HepG2 (cell line): ENCODE data around the gene CRIM1. TPM values are rescaled to one million over a fixed set of nuclear protein-coding genes. Genes with fewer than 3 reads are reported as not detected.

ENCODE experiments used
- ARID5B ChIP-seq: IDR thresholded peaks from 2 replicates; pipeline ENCODE4 v1.4.0; 2020; ENCODE audit warnings: mild to moderate bottlenecking, missing genetic modification reagents
- ATF4 ChIP-seq, 2 experiments: fragments of 450-650 bp in 1 of 2; sonication (generic) in 1 of 2; formaldehyde crosslinking; IDR thresholded peaks; 2 replicates each; pipeline versions ENCODE4 v1.5.0 to v1.8.0; 2020 to 2022; ENCODE audit warnings: mild to moderate bottlenecking in 1 of 2, missing genetic modification reagents in 1 of 2
- CEBPB ChIP-seq: IDR thresholded peaks from 2 replicates; pipeline ENCODE4 v1.6.1; 2011; ENCODE audit warnings: low read depth, low read length, improper control_type of control experiment, borderline replicate concordance
- FOXP1 ChIP-seq, 2 experiments: fragments of 450-650 bp in 1 of 2; IDR thresholded peaks; 2 replicates each; pipeline ENCODE4 v1.6.1; 2017 to 2018; ENCODE audit warnings: antibody characterized with exemption in 1 of 2
- HCFC1 ChIP-seq: fragments of 150-350 bp; IDR thresholded peaks from 2 replicates; pipeline ENCODE4 v1.6.1; 2014; ENCODE audit warnings: low read depth, low read length
- KAT8 ChIP-seq: IDR thresholded peaks from 2 replicates; pipeline ENCODE4 v1.6.1; 2016; ENCODE audit warnings: missing genetic modification reagents, missing compliant biosample characterization
- NCOA2 ChIP-seq: sonication (generic); formaldehyde crosslinking; IDR thresholded peaks from 2 replicates; pipeline ENCODE4 v1.8.0; 2022; ENCODE audit warnings: inconsistent platforms
- NR1H2 ChIP-seq: sonication (generic); formaldehyde crosslinking; IDR thresholded peaks from 2 replicates; pipeline ENCODE4 v1.8.1; 2022; ENCODE audit warnings: low read depth, missing genetic modification reagents, borderline replicate concordance
- RNF2 ChIP-seq: fragments of 450-650 bp; conservative IDR thresholded peaks from 2 replicates; pipeline ENCODE4 v1.6.1; 2016; ENCODE audit warnings: low read depth
- RXRB ChIP-seq: IDR thresholded peaks from 2 replicates; pipeline ENCODE4 v1.6.1; 2016; ENCODE audit warnings: borderline replicate concordance, missing genetic modification reagents, missing compliant biosample characterization
- TAF1 ChIP-seq: sonication (generic); formaldehyde crosslinking; IDR thresholded peaks from 2 replicates; pipeline ENCODE4 v1.4.0; 2020; ENCODE audit warnings: missing genetic modification reagents
- TARDBP ChIP-seq: sonication (generic); formaldehyde crosslinking; IDR thresholded peaks from 2 replicates; pipeline ENCODE4 v1.8.0; 2022; ENCODE audit warnings: mild to moderate bottlenecking, missing genetic modification reagents
- ZBTB39 ChIP-seq: sonication (generic); formaldehyde crosslinking; IDR thresholded peaks from 2 replicates; pipeline ENCODE4 v1.5.0; 2020; ENCODE audit warnings: missing genetic modification reagents
- ZMYM4 ChIP-seq: sonication (generic); formaldehyde crosslinking; IDR thresholded peaks from 2 replicates; pipeline ENCODE4 v1.8.1; 2023; ENCODE audit warnings: mild to moderate bottlenecking, missing genetic modification reagents
- ZNF264 ChIP-seq: sonication (generic); formaldehyde crosslinking; IDR thresholded peaks from 2 replicates; pipeline ENCODE4 v1.4.0; 2020; ENCODE audit warnings: missing genetic modification reagents
- ZNF382 ChIP-seq: sonication (generic); formaldehyde crosslinking; IDR thresholded peaks from 2 replicates; pipeline ENCODE4 v1.5.0; 2020; ENCODE audit warnings: missing genetic modification reagents, mild to moderate bottlenecking, borderline replicate concordance
- ZNF564 ChIP-seq: sonication (generic); formaldehyde crosslinking; IDR thresholded peaks from 2 replicates; pipeline ENCODE4 v1.8.1; 2023; ENCODE audit warnings: mild to moderate bottlenecking, missing genetic modification reagents
- ZSCAN31 ChIP-seq: sonication (generic); formaldehyde crosslinking; IDR thresholded peaks from 2 replicates; pipeline ENCODE4 v1.5.0; 2020; ENCODE audit warnings: low read depth, mild to moderate bottlenecking, missing genetic modification reagents
- polyA plus RNA-seq, 8 experiments: library from polyadenylated mRNA; depleted of rRNA in 3 of 8; stranded (reverse) in 7 of 8; unstranded in 1 of 8; fragments of >200 nt; fragmentation: Illumina TruSeq in 4 of 8; extraction: Trizol in 4 of 8; gene quantifications; 2 replicates each; pipeline versions ENCODE4 v1.2.1 to v1.2.3, GENCODE V29; 2011 to 2016; ENCODE audit warnings: low read depth in 4 of 8, missing spikeins in 1 of 8, mixed read lengths in 1 of 8; ENCODE audit not compliant: insufficient read depth in 1 of 8
- total RNA-seq, 5 experiments: library from RNA; depleted of rRNA; stranded (reverse); fragments of >200 nt; fragmentation: Illumina TruSeq; extraction: Trizol; gene quantifications; 2 replicates each; pipeline ENCODE4 v1.2.3, GENCODE V29; 2016; ENCODE audit warnings: low read depth in 1 of 5
- TF ChIP-seq, protein P1 (sequence below): sonication (generic); formaldehyde crosslinking; IDR thresholded peaks from 2 replicates; pipeline ENCODE4 v1.5.0; 2020; ENCODE audit warnings: missing genetic modification reagents
- TF ChIP-seq, protein P2 (sequence below): sonication (generic); formaldehyde crosslinking; IDR thresholded peaks from 2 replicates; pipeline ENCODE4 v1.4.0; 2020; ENCODE audit warnings: mild to moderate bottlenecking, missing genetic modification reagents

The CRIM1 gene
- total and polyA plus RNA-seq, 2 of the 13 experiments (the other 11 are each of a cell fraction or from before 2014, with no cell fraction given): 39.1 to 69.9 TPM

GRCh38 chr2:36482576-36483214 is 127.1 kb downstream of the CRIM1 start (continued):
- TF ChIP-seq ARID5B (CRISPR knock-in tag): peak; percentile 86
- 0 out of 2 replicates have a peak, but pooled peaks have one; percentile 19 for TF ChIP-seq KAT8 (CRISPR knock-in tag)
- peak; percentile 58; the same call in 1 of the 2 replicates for TF ChIP-seq TARDBP
- TF ChIP-seq HCFC1: no peak
- TF ChIP-seq TAF1 (CRISPR knock-in tag): no peak
- TF ChIP-seq ZNF264 (CRISPR knock-in tag): peak; percentile 80
- TF ChIP-seq ATF4 (CRISPR knock-in tag; IDR thresholded peaks at IDR 0.05): peak in 1 of 2 experiments; percentile 42; a peak in 1 of 4 replicates
- 0 out of 2 replicates have a peak, but pooled peaks have one; percentile 55 for TF ChIP-seq NCOA2 (CRISPR knock-in tag)
- no peak for TF ChIP-seq FOXP1 (IDR thresholded peaks at IDR 0.05)
- peak; percentile 78 for TF ChIP-seq FOXP1 (CRISPR knock-in tag; IDR thresholded peaks at IDR 0.05)
- no peak for TF ChIP-seq RNF2
- TF ChIP-seq, protein P1, sequence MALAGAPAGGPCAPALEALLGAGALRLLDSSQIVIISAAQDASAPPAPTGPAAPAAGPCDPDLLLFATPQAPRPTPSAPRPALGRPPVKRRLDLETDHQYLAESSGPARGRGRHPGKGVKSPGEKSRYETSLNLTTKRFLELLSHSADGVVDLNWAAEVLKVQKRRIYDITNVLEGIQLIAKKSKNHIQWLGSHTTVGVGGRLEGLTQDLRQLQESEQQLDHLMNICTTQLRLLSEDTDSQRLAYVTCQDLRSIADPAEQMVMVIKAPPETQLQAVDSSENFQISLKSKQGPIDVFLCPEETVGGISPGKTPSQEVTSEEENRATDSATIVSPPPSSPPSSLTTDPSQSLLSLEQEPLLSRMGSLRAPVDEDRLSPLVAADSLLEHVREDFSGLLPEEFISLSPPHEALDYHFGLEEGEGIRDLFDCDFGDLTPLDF (CRISPR knock-in tag): no peak
- TF ChIP-seq ZSCAN31 (CRISPR knock-in tag): no peak
- no peak for TF ChIP-seq NR1H2 (CRISPR knock-in tag)
- TF ChIP-seq ZNF382 (CRISPR knock-in tag): no peak
- TF ChIP-seq RXRB (CRISPR knock-in tag): peak; percentile 53; the same call in 1 of the 2 replicates
- peak; percentile 98 for TF ChIP-seq CEBPB
- TF ChIP-seq, protein P2, sequence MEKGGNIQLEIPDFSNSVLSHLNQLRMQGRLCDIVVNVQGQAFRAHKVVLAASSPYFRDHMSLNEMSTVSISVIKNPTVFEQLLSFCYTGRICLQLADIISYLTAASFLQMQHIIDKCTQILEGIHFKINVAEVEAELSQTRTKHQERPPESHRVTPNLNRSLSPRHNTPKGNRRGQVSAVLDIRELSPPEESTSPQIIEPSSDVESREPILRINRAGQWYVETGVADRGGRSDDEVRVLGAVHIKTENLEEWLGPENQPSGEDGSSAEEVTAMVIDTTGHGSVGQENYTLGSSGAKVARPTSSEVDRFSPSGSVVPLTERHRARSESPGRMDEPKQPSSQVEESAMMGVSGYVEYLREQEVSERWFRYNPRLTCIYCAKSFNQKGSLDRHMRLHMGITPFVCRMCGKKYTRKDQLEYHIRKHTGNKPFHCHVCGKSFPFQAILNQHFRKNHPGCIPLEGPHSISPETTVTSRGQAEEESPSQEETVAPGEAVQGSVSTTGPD (CRISPR knock-in tag): no peak
- peak; percentile 55; the same call in 1 of the 2 replicates for TF ChIP-seq ZMYM4
- TF ChIP-seq ZBTB39 (CRISPR knock-in tag): no peak
- TF ChIP-seq ZNF564 (CRISPR knock-in tag): no peak
